Activated CD8-positive, alpha-beta memory T cell treated with anti-CD3 and anti-CD28 coated beads, Interleukin-2, amount 50 U/mL, for 48 hours (primary cell): Measurements from ENCODE around the gene NUTM2B.
"Not testable (repeated sequence)": the region's sequence is repeated elsewhere in the genome, so short reads cannot be mapped to it uniquely, and the experiment has no call there.

ENCODE experiments used
- DNase-seq: peaks from one replicate; pipeline ENCODE4 v3.0.0-alpha.2; 2020

NUTM2B gene

GRCh38 chr10:79744844-79745243, 41.8 kb downstream of the NUTM2B start:
- not testable (repeated sequence) for DNase-seq

GRCh38 chr10:79748510-79748909, 45.5 kb downstream of the NUTM2B start:
- DNase-seq: not testable (repeated sequence)

DNA sequence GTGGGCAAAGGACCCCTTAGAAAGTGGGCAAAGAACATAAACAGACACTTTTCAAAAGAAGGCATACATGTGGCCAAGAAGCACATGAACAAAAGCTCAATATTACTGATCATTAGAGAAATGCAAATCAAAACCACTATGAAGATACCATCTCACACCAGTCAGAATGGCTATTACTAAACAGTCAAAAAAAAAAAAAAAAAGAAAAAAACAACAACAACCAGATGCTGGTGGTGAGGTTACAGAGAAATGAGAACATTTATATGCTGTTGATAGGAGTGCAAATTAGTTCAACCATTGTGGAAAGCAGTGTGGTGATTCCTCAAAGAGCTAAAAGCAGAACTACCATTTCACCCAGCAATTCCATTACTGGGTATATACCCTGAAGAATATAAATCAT, 50.6 kb downstream of the NUTM2B start:
- DNase-seq: not testable (repeated sequence)

- not testable (repeated sequence) for DNase-seq
These were observed 55.4 kb downstream of the NUTM2B start for GRCh38 chr10:79758297-79758993.
